NCI-H82 treated with DMSO at 0.1 percent for 48 hours (cell line): ENCODE measurements around the gene CLEC4M.
"Not testable (repeated sequence)": the region's sequence is repeated elsewhere in the genome, so short reads cannot be mapped to it uniquely, and the experiment has no call there.

Source experiments
- DNase-seq: peaks from one replicate; lab custom pipeline; 2025; ENCODE audit not compliant: unreplicated experiment; lab: John Stamatoyannopoulos, UW

Gene CLEC4M

DNA sequence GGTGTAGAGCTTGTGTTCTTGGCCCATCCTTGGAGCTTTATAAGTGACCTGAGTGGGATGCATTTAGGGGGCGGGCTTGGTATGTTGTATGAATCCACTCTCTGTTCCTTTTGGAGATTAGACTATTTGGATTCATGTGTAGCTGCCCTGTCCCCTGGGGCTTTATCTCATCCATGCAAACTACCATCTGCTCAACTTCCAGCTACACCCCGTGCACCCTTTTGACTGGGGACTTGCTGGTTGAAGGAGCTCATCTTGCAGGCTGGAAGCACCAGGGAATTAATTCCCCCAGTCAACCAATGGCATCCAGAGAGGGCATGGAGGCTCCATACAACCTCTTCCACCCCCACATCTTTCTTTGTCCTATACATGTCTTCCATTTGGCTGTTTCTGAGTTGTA, 6.1 kb downstream of the CLEC4M start:
- peak; percentile 70 for DNase-seq

DNA sequence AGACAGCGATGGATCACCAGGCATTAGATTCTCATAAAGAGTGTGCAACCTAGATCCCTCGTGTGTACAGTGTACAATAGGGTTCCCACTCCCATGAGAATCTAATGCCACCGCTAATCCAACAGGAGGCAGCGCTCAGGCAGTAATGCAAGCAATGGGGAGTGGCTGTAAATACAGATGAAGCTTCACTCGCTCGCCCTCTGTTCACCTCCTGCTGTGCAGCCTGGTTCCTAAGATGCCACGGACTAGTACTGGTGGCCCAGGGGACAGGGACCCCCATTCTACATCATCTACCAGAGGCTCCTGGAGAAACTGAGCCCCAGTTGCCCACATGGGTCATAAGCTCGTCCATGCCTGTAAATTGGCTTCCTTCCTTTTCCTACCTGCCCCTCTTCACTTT, 8.0 kb downstream of the CLEC4M start:
- no peak for DNase-seq

- DNase-seq = peak; percentile 36
Measured at GRCh38 chr19:7772752-7773291, 9.8 kb downstream of the CLEC4M start.

DNA sequence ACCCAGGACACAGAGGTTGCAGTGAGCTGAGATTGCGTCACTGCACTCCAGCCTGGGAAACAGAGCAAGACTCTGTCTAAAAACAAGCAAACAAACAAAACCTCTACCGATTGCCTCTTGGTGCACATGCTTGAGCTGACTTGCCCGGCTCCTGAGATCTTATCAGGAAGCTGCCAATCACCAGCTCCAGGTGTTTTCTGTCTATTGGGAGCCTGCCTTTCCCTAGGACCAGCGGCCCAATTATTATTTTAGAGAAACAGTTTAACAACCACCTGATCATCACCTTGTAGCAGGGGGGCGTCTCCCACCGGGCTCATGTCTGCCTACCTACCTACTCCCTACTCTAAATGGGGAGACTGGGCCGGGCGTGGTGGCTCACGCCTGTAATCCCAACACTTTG, 10.8 kb downstream of the CLEC4M start:
- DNase-seq = no peak

DNA sequence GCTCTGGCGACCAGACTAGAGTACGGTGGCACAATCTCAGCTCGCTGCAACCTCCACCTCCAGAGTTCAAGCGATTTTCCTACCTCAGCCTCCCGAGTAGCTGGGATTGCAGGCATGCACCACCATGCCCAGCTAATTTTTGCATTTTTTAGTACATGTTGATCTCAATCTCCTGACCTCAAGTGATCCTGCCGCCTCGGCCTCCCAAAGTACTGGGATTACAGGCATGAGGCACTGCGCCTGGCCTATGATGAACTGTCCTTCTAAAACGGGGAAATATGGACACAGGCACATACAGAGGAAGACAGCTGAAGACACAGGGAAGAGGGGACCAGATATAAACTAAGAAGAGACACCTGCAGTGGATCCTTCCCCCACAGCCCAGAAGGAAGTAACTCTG, 12.7 kb downstream of the CLEC4M start:
- no peak for DNase-seq

- no peak for DNase-seq
Measured at GRCh38 chr19:7778081-7778480, 15.0 kb downstream of the CLEC4M start.

DNA sequence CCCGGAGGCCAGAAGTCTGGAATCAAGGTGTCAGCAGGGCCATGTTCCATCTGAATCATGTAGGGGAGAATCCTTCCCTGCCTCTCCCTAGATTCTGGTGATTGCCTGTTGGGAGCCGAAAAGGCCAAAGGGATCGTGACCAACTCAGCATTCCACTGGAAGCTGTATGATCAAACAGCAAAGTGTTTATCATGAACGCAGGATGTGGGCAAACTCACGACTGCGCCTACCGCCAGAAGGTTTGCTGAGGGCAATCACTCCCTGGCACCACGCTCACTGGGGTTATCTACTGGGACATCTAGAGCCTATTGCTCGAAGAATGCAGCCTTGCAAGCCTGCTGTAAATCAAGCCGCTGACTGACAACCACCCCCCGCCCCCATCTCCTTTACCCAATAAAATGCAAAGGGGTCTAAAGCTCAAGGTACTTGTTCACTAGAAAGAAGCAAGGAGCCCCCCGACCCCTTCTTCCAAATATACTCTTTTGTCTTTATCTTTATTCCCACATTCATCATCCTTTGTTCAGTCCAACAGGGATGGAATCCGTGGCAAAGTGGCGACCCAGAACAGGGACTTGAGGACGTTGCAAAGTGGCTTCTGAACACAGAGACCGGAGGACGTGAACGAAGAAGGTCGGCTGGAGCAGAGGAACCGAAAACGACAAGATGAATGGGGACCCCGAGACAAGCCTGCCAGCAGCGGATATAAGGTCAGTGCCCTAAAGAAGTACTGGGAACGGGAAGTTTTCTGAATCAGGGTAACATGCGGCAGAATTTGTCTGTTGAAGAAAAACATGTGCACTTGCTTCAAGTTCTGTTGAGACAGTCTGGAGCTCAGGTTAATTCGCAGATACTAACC, 16.8 kb downstream of the CLEC4M start:
- DNase-seq = no peak

DNA sequence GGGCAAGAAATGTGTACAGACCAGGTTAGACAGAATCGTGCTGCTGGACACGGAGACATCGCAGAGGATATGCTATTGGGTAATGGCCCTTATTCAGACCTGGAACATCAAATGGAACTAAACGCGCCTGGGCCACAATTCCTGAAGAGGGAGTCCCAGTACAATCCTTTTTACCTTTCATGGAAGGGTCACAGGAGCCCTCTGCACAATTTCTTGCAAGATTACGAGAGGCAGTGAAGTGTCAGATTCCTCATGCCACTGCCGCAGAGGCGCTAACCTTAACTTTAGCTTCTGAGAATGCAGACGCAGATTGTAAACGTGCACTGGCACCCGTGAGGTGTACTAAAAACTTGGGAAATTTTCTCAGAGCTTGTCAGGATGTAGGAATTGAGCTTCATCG, 18.1 kb downstream of the CLEC4M start:
- no peak for DNase-seq

DNA sequence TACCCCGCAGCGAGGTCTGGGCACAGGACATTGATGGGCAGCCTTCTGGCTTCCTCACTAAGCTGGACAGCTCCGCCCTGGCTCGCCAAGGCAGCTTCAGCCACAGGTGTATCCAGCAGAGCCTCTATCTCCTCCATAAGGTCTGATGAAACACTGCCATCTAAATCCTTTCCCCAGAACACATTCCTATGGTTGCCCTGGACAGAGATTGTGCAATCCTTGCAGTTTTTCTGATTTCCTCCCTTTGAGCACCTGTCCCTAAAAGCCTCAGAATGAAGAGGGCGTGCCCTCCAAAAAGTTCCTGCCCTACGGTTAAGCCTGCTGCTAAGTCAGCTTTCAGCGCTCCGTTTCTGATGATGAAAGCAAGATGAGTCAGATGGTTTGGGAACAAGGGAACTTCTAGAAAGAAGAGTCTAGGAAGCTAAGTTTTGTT, 21.0 kb downstream of the CLEC4M start:
- DNase-seq = no peak

DNA sequence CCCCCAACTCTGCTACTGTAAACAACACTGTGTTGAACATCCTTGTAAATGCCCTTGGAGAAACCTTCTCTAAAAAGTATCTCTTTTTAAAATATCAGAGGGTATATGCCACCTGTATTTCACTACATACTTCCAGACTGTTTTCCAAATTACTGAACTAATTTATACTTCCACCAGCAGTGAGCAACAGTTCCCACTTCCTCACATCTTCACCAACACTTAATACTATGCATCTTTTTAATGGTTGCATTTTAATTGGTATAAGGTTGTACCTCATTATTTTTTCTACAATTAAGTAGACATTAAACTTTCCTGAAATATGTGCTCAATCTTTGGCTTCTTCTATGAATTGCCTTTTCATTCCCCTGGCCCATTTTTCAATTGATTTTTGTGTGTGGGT, 21.8 kb downstream of the CLEC4M start:
- no peak for DNase-seq

- no peak for DNase-seq
Measured at GRCh38 chr19:7787141-7787540, 24.1 kb downstream of the CLEC4M start.

GRCh38 chr19:7787602-7788177, 24.6 kb downstream of the CLEC4M start:
- DNase-seq = no peak

- no peak for DNase-seq
Measured at GRCh38 chr19:7788178-7788932, 25.3 kb downstream of the CLEC4M start.

DNA sequence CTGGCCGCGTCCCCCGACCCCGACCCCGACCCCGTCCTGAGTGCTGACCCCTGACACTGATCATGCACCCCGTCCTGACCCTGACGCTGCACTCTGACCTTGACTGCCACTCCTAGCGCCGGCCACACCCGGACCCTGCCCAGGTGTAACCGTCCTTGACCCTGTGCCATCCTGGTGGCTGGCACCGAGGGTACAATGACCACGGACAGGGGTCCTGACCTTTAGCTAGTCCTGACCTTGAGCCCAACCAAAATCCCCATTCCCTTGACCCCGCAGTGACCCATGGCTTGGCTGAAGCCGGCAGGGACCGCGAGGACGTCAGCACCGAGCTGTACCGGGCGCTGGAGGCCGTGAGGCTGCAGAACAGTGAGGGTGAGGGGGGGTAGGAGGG, 25.9 kb downstream of the CLEC4M start:
- no peak for DNase-seq

GRCh38 chr19:7789447-7789846, 26.4 kb downstream of the CLEC4M start:
- DNase-seq = no peak

DNA sequence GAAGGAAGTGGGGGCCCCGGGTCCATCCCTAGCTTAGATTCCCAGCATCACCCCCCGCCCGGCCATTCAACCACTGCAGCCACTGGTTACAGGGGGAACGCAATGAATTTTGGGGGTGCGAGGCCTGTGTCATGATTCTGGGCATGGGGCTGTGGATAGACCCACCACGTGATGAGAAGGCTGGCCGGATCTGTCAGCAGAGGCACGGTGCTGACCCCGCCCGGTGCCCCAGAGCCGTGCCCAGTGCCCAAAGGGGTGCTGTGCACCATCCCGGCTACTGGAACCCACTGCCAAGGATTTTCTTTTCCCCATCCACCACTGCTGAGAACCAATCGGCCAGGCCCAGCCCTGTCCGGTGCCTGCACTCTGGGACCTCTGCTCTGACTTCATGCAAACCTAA, 27.4 kb downstream of the CLEC4M start:
- no peak for DNase-seq

DNA sequence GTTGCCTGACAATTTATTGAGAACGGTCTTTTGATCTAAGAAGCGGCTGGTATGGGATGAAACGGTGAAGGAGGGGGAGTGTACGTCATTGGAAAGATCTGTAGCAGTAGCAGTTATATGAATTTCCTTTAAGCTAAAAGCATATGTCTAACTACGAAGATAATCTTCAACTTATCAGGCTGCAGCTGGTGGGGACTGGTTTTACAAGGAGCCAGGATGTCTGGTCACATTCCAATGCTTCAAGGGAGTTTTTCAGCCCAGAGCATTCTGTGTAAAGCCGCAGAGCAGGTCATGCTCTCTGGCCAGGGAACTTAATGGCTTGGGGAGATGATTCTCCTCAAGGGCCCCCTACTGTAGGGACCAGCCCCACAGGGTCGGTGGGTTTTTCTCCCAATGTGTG, 29.2 kb downstream of the CLEC4M start:
- DNase-seq = no peak

- DNase-seq = not testable (repeated sequence)
Measured at GRCh38 chr19:7792701-7793100, 29.7 kb downstream of the CLEC4M start.

DNA sequence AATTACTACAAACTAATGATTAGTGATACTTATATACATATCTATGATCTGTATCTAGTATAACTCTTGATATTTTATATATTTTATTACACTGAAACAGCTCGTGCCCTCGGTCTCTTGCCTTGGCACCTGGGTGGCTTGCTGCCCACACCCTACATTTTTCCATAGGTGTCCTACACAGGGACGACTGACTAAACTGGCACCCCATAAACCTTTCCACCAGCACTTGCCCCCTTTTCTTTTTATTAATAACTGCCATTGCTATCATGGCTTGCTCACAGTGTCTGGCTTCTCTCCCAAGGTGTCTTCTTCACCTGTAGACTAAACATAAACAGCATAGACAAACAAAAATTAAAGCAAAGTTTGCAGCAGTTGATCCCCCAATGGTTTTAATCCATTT, 30.4 kb downstream of the CLEC4M start:
- DNase-seq = no peak

- DNase-seq = no peak
Measured at GRCh38 chr19:7795555-7796161, 32.6 kb downstream of the CLEC4M start.

- peak; percentile 79 for DNase-seq
Measured at GRCh38 chr19:7799640-7800355, 36.8 kb downstream of the CLEC4M start.
